Tibial nerve (tissue), 4 donors: Measurements from ENCODE around the gene ILF2.

Experiments
- EP300 ChIP-seq, 2 donors: sonication (generic); formaldehyde crosslinking; IDR thresholded peaks; one replicate each; pipeline ENCODE4 v1.6.1; 2017; ENCODE audit warnings: antibody characterized with exemption in 2 of 2, mild to moderate bottlenecking in 1 of 2
- POLR2A ChIP-seq, 2 donors: fragments of 450-650 bp; IDR thresholded peaks; one replicate each; pipeline ENCODE4 v1.6.1; 2017; ENCODE audit warnings: antibody characterized with exemption in 2 of 2, mild to moderate bottlenecking in 2 of 2, moderate library complexity in 2 of 2
- TF ChIP-seq, protein P1 (sequence below), 5 experiments: fragments of 200-600 bp in 3 of 5; fragments of 450-650 bp in 2 of 5; sonication (generic) in 3 of 5; IDR thresholded peaks; one replicate each; pipeline ENCODE4 v1.5.1; 2016 to 2019; ENCODE audit warnings: antibody characterized with exemption in 5 of 5, mild to moderate bottlenecking in 3 of 5, moderate library complexity in 2 of 5

DNA sequence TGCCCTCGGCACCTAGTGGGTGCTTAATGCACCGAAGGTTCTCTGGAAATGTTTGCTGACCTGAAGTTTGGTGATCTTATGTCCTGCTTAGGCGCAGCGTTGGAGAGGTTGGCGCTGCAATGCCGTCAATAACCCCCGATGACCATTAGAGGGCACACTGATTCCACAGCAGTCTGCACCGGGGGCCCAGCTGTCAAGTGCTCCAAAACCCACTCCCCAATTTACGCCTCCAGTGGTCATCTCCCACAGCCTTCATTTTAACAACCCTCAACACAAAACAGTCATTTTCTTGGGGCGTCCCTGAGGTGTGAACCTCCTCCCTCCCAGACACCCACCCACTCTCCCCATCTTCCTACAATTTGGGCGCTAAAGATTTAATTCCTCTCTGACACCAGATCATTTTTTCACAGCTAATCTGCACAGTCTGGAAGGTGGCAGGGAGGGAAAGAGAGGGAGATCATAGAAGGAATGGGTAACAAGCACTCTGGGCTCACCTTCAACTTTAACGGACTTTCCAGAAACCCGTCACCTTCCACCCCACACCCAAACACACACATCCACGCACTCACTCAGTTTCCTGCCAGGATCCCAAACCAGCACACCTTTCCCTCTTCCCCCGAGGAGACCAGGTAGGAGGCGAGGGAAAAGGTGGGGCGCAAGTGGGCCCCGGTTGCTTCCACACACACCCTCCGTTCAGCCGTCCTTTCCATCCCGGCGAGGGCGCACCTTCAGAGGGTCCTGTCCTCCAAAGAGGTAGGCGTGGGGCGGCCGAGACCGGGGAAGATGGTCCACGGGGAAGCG lies 7.1 kb upstream of the ILF2 start:
- TF ChIP-seq, protein P1, sequence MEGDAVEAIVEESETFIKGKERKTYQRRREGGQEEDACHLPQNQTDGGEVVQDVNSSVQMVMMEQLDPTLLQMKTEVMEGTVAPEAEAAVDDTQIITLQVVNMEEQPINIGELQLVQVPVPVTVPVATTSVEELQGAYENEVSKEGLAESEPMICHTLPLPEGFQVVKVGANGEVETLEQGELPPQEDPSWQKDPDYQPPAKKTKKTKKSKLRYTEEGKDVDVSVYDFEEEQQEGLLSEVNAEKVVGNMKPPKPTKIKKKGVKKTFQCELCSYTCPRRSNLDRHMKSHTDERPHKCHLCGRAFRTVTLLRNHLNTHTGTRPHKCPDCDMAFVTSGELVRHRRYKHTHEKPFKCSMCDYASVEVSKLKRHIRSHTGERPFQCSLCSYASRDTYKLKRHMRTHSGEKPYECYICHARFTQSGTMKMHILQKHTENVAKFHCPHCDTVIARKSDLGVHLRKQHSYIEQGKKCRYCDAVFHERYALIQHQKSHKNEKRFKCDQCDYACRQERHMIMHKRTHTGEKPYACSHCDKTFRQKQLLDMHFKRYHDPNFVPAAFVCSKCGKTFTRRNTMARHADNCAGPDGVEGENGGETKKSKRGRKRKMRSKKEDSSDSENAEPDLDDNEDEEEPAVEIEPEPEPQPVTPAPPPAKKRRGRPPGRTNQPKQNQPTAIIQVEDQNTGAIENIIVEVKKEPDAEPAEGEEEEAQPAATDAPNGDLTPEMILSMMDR (IDR thresholded peaks at IDR 0.05), result peak; percentile 80 to 89 (median 85)
- TF ChIP-seq POLR2A (IDR thresholded peaks at IDR 0.05) (no peak), EP300 (IDR thresholded peaks at IDR 0.05) (peak in 1 of 2 donors; percentile 15)
